Measurements from ENCODE around the gene RAVER1.

DNA sequence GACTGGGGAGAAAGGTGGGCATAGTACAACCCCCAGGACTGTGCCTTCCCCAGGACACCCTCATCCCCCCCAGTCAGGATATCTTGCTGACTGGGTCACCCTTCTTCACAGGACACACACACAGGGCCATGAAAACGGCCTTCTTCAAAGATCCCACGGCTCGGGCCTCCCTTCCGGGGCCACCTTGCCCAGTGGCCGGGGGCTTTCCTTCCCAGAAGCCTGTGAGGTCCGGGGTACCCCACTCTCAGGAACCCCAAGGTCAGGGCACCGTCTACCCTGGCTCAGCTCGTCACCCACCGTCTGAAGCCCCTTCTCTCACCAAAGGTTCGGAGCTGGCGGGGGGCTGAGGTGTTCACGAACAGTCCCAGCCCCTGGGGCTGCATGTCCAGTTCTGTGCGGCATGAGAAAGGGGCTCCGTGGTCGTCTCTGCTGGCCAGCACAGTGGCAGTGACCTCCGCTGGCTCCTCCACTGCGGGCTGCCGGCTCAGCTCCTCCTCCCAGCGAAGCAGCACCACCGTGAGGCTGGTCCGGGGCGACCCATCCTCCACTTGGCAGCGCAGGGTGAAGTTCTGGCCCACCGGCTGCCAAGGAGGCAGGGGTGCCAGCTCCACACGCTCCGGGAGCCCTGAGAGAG lies 2.1 kb upstream of the RAVER1 start:
- TF ChIP-seq CTCF (conservative IDR thresholded peaks at IDR 0.05; ENCODE audit: low read length), result no peak
- no peak for TF ChIP-seq EZH2phosphoT487 (IDR thresholded peaks at IDR 0.05; ENCODE audit: borderline replicate concordance)

Measured in Loucy (cell line).